GM12873 (cell line): ENCODE results near the gene KLHL29.

Experiments used
- CTCF ChIP-seq: IDR thresholded peaks from 2 replicates; pipeline ENCODE4 v1.5.1; 2012; ENCODE audit warnings: low read depth, mild to moderate bottlenecking, moderate library complexity, low read length, control low read depth; ENCODE audit not compliant: insufficient read depth; ENCODE audit errors: missing control alignments

KLHL29 gene

GRCh38 chr2:23350041-23350791 lies 34.8 kb upstream of the KLHL29 start:
- TF ChIP-seq CTCF: no peak

- no peak for TF ChIP-seq CTCF
Observed at GRCh38 chr2:23350792-23351355, 34.1 kb upstream of the KLHL29 start.

- TF ChIP-seq CTCF: peak; percentile 96
Observed at GRCh38 chr2:23351388-23352141, 33.4 kb upstream of the KLHL29 start.

DNA sequence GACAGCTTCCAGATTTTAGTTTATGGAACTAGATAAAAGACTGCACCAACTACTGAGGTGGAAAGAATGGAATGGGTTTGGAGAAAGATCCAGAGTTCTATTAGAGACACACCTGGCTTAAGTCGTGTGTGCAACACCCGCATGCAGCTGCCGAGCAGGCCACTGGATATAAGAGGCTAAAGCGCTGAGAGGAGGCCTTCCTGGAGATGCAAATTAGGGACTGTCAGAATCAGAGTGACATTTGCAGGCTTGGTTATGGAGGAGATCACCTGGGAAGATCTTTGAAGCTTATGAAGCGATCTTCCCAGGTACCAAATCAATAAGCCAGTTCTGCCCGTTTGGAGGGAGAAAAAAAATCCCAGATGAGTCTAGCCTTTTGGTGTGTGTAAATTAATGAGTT lies 30.4 kb upstream of the KLHL29 start:
- TF ChIP-seq CTCF: no peak

DNA sequence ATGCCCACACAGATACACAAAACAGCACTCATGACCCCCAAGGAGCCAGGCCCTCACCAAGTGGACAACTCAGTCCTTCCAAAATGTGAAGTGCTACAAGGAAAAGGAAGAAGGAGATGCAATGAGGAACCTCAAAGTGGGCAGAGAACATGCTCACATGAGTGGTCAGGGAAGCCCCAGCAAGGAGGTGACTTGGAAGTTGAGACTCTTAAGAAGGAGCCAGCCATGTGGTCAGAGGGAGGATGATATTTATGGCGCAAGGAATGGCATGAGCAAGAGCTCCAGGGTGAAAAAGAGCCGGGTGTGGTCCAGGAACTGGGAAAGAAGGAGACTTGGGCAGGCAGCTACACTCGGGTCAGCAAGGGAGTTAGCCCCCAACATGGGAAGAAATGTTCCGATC lies 30.0 kb upstream of the KLHL29 start:
- TF ChIP-seq CTCF: no peak

DNA sequence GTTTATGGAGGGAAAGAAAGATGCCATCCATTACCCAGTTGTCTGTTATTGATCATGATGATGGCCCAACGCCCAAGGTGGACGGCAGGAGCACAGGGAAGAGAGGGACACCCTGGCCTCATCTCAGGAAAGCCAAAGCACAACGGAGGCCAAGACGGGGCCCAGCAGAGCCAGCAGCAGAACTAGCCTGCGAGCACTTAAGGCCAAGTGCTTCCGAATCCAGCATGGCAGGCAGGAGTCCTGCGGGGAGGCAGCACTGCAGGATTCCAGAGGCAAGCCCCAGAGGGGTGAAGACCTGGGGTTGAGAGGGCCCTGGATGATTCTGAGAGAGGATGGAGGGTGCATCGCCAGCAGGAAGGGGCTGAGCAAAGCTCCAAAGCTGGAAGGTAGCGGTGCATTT lies 28.3 kb upstream of the KLHL29 start:
- TF ChIP-seq CTCF: no peak
